AG09309 (cell line): ENCODE data around the gene PTPRG.

ENCODE experiments used
- DNase-seq: peaks from one replicate; pipeline ENCODE4 v3.0.0-alpha.2; 2010; ENCODE audit warnings: low read depth
- H3K4me3 ChIP-seq: 2 replicates; pipeline ENCODE4 v1.5.1; 2011; ENCODE audit warnings: mild to moderate bottlenecking, low read depth, low read length, moderate library complexity; ENCODE audit not compliant: control insufficient read depth
- CTCF ChIP-seq: IDR thresholded peaks from 2 replicates; pipeline ENCODE4 v1.5.1; 2011; ENCODE audit warnings: mild to moderate bottlenecking, low read depth, low read length, inconsistent platforms; ENCODE audit not compliant: insufficient read depth, control insufficient read depth; ENCODE audit errors: missing control alignments

PTPRG gene

DNA sequence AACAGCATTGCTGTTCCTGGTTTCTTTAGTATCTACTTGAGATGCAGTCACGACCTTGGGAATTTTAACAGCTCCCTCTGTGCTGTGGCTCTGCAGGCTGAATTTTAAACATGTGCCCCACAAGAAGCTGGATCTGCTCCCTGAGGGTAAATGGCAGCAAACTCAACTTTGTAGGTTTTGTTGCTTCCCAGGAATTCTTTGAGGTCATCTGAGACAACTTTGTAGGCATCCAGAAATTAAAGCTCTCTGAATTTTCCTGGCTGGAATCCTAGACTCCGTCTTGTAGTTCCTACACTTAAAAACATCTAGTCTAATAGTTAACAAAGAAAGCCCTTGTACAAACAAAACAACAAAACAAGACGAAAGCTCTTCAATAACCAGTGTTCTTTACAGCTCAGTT is 445.7 kb downstream of the PTPRG start:
- peak; percentile 21 for DNase-seq
- TF ChIP-seq CTCF, result no peak

GRCh38 chr3:62010989-62011388 is 449.6 kb downstream of the PTPRG start:
- H3K4me3 ChIP-seq, result no peak overlapping the region
- no peak for DNase-seq
- TF ChIP-seq CTCF, result no peak

More for the DNA sequence above, 445.7 kb downstream of the PTPRG start:
- no peak overlapping the region for H3K4me3 ChIP-seq

DNA sequence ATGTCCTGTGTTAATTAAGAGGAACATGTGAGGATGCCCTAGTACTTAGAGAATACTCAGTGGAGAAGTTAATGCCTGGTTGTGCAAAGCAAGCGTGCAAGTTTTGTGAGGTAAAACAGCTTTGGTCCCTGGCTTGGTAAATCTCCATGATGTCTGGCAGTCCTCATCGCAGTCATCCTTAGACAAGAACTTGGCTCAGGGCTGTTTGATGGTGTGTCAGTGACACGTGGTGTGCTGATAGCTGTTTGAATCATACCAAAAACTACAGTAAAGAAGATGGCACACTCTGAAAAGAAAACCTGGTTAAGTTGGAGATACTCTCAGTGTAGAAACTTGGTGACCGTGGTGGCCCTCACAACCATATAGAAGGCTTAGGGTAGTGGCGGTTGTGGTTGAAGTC is 450.3 kb downstream of the PTPRG start:
- no peak overlapping the region for H3K4me3 ChIP-seq
- no peak for TF ChIP-seq CTCF
- no peak for DNase-seq

- no peak overlapping the region for H3K4me3 ChIP-seq
- DNase-seq, result no peak
- TF ChIP-seq CTCF, result no peak
Measured at GRCh38 chr3:62013951-62014350, 452.6 kb downstream of the PTPRG start.

DNA sequence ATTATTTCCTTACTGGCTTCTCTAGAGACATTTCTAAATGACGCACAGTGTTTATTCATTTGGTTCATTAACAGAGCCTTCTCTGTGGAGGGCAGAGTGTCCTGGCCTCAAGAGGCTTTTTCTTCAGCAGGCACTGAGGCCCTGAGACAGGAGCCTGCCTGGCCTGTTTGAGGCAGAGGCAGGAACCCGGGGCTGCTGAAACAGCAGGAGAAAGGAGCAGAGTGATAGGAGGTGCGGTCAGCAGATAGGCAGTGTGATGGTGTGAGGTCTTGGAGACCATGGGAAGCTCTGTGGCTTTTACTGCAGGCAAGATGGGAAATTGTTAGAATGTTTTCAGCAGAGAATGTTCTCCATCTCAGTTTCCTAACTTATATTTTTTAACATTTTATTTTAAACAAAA is 453.7 kb downstream of the PTPRG start:
- H3K4me3 ChIP-seq, result no peak overlapping the region
- TF ChIP-seq CTCF, result no peak
- no peak for DNase-seq

- no peak for DNase-seq
- TF ChIP-seq CTCF, result no peak
- H3K4me3 ChIP-seq, result no peak overlapping the region
Measured at GRCh38 chr3:62019906-62020305, 458.5 kb downstream of the PTPRG start.

DNA sequence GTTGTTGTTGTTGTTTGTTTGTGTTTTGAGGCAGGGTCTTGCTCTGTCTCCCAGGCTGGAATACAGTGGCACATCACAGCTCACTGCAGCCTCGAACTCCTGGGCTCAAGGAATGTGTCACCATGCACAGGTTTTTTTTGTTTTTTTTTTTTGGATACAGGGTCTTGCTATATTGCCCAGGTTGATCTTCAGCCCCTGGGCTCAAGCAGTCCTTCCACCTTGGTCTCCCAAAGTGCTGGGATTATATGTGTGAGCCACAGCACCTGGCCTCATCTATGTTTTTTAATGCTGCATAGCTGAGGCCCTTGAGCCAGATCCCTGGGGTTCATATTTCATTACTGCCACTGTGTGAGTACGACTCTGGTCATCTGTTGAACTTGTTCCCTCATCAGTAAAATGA is 459.3 kb downstream of the PTPRG start:
- no peak for DNase-seq
- no peak overlapping the region for H3K4me3 ChIP-seq
- no peak for TF ChIP-seq CTCF
